Skeletal muscle tissue (tissue), 4 donors: Measurements from ENCODE around the gene SLC4A1. TPM values are rescaled to one million over a fixed set of nuclear protein-coding genes. Genes with fewer than 3 reads are reported as not detected.

Source experiments
- H3K27ac ChIP-seq: one replicate; pipeline ENCODE4 v1.7.0; 2013; ENCODE audit warnings: mild to moderate bottlenecking, low read depth, low read length, inconsistent platforms
- H3K27me3 ChIP-seq, 3 donors: one replicate each; pipeline ENCODE4 v1.7.0; 2013; ENCODE audit warnings: low read length in 3 of 3; ENCODE audit not compliant: control insufficient read depth in 3 of 3, insufficient read depth in 3 of 3
- H3K36me3 ChIP-seq, 3 donors: one replicate each; pipeline ENCODE4 v1.7.0; 2013; ENCODE audit warnings: low read length in 3 of 3; ENCODE audit not compliant: control insufficient read depth in 3 of 3, insufficient read depth in 3 of 3
- H3K4me1 ChIP-seq, 3 donors: one replicate each; pipeline ENCODE4 v1.7.0; 2013; ENCODE audit warnings: low read length in 3 of 3, mild to moderate bottlenecking in 3 of 3; ENCODE audit not compliant: control insufficient read depth in 3 of 3, insufficient read depth in 3 of 3
- H3K4me3 ChIP-seq, 3 donors: one replicate each; pipeline ENCODE4 v1.7.0; 2013; ENCODE audit warnings: low read length in 3 of 3
- H3K9ac ChIP-seq, 3 donors: one replicate each; pipeline ENCODE4 v1.7.0; 2013; ENCODE audit warnings: low read length in 3 of 3, mild to moderate bottlenecking in 3 of 3, moderate library complexity in 2 of 3, low read depth in 1 of 3
- H3K9me3 ChIP-seq, 3 donors: one replicate each; pipeline ENCODE4 v1.7.0; 2013; ENCODE audit warnings: low read length in 3 of 3; ENCODE audit not compliant: control insufficient read depth in 3 of 3
- total RNA-seq: library from RNA; depleted of rRNA; stranded (reverse); fragments of >200 nt; gene quantifications from one replicate; pipeline ENCODE4 v1.2.3, GENCODE V29; 2014
- donor health status: Osteomylitis.

SLC4A1 gene
- total RNA-seq, 1 donor from 2014 or later, result 47.0 TPM

DNA sequence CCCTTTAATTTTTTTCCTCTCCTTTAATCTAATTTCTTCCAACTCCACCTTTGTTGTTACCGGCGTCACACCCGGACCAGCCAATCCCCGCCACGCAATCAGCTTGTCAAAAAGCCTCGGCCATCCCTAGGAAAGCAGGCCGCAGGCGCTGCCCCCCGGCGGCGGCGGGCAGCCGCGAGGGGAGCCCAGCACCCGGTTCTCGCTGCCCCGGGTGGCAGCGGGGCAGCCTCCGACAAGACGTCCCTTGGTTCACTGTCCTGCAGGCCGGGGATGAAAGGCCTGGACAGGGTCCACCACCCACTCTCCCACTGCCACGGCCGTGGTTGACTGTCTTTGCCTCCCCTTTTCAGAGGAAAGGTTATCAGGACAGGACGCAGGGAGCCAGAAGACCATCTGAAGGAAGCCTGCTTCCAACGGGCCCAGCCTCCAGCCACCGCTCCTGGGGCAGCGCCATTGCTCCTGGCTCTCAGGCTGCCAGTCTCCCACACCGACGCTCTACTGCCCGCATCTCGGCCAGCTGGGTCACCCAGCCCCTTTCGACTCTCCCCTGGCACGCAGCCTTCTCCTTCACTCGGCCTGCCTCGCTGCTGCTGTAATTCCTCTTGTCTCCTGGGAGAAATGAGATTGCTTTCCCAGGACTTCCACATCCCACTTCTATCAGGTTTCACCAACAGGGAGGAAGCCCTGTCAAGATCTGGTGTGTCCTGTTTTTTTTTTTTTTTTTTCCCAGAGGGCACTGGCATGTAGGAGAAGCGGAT is 45.6 kb downstream of the SLC4A1 start:
- Histone ChIP-seq H3K36me3 (peaks cover 0 to 4% (median 2%) of the 10 kb centered on the region in 3 donors), H3K4me3 (peak overlapping the region; percentile 81 to 91 (median 89)), H3K4me1 (peaks cover 30 to 32% (median 31%) of the 10 kb centered on the region in 3 donors), H3K9ac (peak overlapping the region; percentile 85 to 96 (median 87)), H3K9me3 (no peaks in the 10 kb centered on the region), H3K27me3 (no peaks in the 10 kb centered on the region), H3K27ac (peak overlapping the region; percentile 87)

DNA sequence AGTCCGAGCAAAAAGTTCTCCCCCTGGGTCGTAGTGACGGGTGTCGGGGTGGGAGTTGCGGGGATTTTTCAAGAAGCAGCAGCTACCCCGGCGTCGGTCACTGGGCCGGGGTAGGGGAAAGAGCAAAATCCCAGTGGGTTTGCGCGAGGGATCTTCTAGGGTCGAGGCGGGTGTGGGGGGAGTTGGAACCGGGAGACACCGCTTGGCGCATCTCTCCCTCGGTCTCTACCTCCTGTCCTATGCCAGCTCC is 46.1 kb downstream of the SLC4A1 start:
- Histone ChIP-seq H3K27ac (peak overlapping the region; percentile 87), H3K4me1 (peaks cover 35 to 37% (median 36%) of the 10 kb centered on the region in 3 donors), H3K27me3 (no peaks in the 10 kb centered on the region)

DNA sequence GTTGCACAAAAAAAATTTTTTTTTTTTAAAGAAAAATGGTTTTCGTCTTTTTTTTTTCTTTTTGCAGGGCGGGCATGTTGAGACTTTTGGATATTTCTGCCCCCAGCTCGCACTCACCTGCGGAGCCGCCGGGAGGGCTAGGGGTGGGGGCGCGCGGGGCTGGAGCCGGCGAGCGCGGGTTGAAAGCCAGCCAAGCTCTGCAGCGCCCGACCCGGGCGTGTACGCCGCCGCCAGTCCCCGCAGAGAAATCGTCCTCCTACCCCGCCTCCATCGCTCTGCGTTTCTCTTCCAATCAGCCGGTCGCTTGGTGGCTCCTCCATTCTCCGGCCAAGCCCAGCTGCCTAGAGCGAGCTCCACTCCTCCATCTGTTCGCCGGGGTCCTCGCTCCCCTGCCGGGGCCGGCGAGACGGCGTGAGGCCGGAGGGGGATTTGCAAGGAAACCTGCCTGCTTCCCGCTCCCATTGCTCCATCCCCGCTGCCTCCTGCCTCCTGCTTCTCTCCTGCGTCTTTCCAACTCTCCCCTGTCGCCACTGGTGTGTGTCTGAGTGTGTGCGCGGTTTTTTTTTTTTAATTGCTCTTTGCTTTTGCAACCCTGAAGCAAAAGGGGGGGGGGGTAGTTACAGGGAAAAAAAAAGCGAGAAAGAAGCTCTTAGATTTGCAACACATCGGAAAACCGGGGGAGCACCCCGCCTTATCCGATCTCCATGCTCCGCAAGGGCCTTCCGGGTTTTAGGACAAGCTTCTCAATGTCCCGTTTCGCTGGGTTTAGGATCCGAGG is 46.7 kb downstream of the SLC4A1 start:
- Histone ChIP-seq H3K9ac (peak overlapping the region; percentile 85 to 96 (median 87)), H3K4me3 (peak overlapping the region; percentile 81 to 91 (median 89)), H3K4me1 (peaks cover 40 to 42% (median 41%) of the 10 kb centered on the region in 3 donors), H3K27me3 (no peaks in the 10 kb centered on the region), H3K9me3 (no peaks in the 10 kb centered on the region), H3K27ac (peak overlapping the region; percentile 87), H3K36me3 (peaks cover 9 to 12% (median 9%) of the 10 kb centered on the region in 3 donors)

More for the DNA sequence above, 46.1 kb downstream of the SLC4A1 start:
- Histone ChIP-seq H3K36me3 (peaks cover 4 to 7% (median 4%) of the 10 kb centered on the region in 3 donors), H3K9ac (peak overlapping the region; percentile 85 to 96 (median 87)), H3K9me3 (no peaks in the 10 kb centered on the region), H3K4me3 (peak overlapping the region; percentile 81 to 91 (median 89))

DNA sequence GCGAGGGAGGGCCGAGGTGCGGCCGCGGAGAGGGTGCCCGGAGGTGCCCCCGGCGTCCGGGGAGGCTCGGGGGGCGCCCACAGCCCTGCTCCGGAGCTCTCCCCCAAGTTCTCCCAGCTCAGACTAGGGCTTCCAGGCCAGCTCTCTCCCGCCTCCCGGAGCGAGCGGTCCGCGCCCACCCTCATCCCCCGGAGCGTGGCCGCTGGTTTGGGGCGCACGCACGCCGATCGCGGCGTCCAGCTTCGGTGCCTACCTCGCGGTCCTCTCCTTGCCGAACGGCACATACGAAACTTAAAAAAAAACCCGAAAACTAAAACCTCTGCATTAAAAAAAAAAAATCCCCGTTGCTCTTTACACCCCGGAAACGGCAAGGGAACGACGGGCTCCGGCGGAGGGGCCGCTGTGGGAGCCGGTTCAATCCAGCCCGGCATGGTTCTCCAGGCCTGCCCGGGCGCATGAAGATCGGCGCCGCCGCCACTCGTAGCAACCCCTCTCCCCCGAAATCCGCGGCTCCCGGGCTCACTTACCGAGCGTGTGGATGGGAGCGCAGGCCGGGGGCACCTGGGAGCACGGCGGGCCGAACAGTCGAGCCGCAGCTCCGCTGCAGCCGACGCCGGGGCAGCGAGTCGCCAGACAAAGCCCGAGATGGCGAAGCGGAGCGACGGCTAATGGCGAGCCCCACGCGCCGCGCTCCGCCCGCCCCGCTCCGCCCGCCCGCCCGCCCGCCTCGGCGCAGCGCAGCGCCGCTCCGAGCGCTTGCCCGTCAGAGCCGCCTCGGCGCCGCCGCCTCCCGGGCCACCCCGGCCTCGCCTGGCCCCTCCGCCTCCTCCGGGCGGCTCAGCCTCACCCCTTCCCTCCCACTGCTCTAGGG is 47.5 kb downstream of the SLC4A1 start:
- peaks cover 17 to 20% (median 18%) of the 10 kb centered on the region in 3 donors for H3K36me3 ChIP-seq
- peak overlapping the region; percentile 81 to 91 (median 89) for H3K4me3 ChIP-seq
- peak overlapping the region; percentile 87 to 96 (median 90) for H3K9ac ChIP-seq
- no peaks in the 10 kb centered on the region for H3K27me3 ChIP-seq
- H3K27ac ChIP-seq, result peak overlapping the region; percentile 87
- H3K9me3 ChIP-seq, result no peaks in the 10 kb centered on the region
- H3K4me1 ChIP-seq, result peaks cover 42 to 50% (median 44%) of the 10 kb centered on the region in 3 donors

DNA sequence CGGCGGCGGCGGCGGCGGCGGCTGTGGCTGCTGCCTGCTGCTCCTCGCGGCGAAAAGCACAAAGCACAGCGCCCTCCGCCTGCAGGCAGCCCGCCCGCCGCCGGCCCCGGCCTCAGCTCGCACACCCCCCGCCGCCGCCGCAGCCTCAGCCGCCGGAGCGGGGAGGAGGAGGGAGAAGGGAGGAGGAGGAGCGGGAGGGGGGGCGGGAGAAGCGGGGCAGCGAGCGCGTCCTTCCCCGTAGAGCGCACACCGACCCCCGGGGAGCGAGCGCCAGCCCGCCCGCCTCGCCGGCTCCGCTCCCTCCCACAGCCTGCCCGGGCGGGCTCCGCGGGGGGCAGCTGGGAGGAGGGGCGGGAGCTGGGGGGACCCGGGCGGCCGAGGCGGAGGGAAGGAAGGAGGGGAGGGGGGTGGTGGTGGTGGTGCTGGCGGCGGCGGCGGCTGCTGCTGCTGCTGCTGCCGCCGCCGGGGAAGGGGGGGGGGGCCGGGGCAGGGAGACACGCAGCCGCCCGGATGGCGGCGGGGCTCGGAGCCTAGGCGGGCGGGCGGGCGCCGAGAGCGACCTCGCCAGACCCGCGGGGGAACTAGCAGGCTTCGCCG is 48.2 kb downstream of the SLC4A1 start, which contains the start of gene UBTF:
TSS of gene UBTF (minus strand) at position 60 of the 597 bp plus-strand sequence. CDS start 1,446 bp downstream, outside the sequence.
- Histone ChIP-seq H3K9me3 (no peaks in the 10 kb centered on the region), H3K9ac (peak within 1 kb of the TSS; percentile 87 to 96 (median 90)), H3K4me3 (peak within 1 kb of the TSS; percentile 78 to 91 (median 89)), H3K36me3 (peaks cover 24 to 27% (median 25%) of the 10 kb centered on the region in 3 donors), H3K27ac (peak within 1 kb of the TSS; percentile 87), H3K4me1 (peaks cover 46 to 57% (median 47%) of the 10 kb centered on the region in 3 donors), H3K27me3 (no peaks in the 10 kb centered on the region)

DNA sequence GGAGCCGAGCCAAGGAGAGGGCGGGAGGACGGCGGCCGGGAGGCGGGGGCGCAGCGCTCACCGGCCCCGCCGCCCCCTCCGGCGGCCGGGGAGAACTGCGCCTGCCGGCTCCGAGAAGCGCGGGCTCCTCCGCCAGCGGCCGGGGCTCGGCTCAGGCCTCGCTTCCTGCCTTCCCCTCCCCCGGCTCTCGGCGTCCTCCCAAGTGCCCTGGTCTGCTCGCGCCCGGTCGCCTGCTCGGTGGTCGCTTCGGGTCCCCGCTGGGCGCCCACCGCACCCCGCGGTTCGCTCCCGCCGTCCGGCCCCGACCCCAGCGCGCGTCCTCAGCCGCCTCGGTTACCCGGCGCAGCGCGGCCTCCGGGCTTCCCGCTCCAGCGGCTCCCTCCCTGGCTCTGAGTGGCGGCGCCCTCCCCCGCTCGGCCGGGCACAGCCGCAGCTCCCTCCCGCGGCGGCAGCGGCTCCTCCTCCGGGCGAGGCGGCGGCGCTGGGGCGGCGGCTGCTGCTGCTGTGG is 48.8 kb downstream of the SLC4A1 start:
- H3K9ac ChIP-seq, result peak overlapping the region; percentile 68 to 93 (median 78)
- H3K4me1 ChIP-seq, result peaks cover 49 to 63% (median 51%) of the 10 kb centered on the region in 3 donors
- no peaks in the 10 kb centered on the region for H3K27me3 ChIP-seq
- H3K4me3 ChIP-seq, result peak overlapping the region; percentile 48 to 79 (median 76)
- H3K27ac ChIP-seq, result peak overlapping the region; percentile 83
- H3K9me3 ChIP-seq, result peaks cover 0 to 3% (median 0%) of the 10 kb centered on the region in 3 donors
- H3K36me3 ChIP-seq, result peaks cover 30 to 33% (median 30%) of the 10 kb centered on the region in 3 donors

DNA sequence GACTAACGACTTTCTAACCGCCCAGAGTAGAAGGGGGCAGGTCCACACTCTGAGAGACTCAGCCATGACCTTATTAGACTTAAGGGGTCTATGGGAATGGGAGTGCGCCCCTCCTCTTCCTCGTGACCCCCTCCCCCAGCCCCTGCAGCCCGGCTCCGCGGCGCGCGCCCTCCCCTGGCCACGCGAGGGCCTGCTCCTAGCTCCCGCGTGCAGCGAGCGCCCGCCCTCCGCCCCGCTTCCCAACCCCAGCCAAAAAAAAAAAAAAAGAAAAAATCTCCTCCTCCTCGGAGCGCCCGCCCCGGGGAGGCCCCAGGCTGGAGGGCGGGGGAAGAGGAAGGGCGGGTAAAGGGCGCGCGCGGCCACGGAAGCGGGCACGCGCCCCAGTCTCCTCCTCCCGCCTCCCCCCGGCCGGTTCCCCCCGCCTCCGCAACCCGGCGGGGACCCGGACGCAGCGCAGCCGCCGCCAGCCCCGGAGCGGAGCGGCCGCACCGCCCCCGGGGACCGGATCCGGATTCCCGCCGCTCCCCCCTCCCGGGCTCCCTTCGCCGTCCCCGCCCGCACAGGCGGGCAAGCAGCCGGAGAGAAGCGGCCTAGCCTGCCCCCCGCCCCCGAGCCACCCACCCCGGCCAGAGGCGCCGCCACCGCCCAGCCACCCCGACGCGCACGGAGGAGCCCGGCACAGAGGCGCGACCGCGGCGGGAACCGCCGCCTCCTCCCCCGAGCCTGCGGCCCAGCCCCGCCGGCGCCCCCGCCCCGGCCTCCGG is 49.4 kb downstream of the SLC4A1 start:
- Histone ChIP-seq H3K36me3 (peaks cover 35 to 39% (median 37%) of the 10 kb centered on the region in 3 donors), H3K9me3 (peaks cover 0 to 4% (median 0%) of the 10 kb centered on the region in 3 donors), H3K4me1 (peaks cover 49 to 65% (median 51%) of the 10 kb centered on the region in 3 donors), H3K27me3 (no peaks in the 10 kb centered on the region), H3K27ac (peak overlapping the region; percentile 83), H3K4me3 (peak overlapping the region; percentile 76 to 79 (median 76)), H3K9ac (peak overlapping the region; percentile 45 to 93 (median 70))

DNA sequence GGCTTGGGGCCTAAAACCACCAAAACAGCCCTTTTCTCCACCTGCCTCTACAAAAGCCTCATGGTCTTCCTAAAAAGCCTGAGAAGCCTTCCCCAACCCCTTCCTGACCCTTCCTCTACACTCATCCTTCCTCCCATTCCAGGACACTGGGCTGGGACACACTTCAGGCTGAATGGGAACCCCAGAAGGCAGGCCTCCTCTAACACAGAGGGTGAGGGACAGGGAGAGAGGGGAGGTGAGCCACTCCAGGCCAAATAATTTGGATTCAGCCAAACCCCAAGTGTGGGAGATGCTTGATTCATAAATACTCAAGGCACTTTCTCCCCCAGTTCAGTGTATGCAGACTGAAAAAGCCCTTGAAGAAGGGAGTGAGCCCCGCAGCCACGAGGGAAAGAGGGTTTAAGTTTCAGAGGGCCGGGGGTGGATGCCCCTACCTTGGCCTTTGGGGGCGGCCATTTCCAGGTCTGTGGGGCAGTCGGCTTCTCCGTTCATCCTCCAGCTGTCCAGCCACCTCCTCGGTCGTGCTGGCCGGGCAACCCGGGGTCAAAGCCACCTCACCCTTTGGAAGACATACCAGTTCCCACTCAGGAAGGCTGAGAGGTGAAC is 50.1 kb downstream of the SLC4A1 start:
- Histone ChIP-seq H3K27me3 (no peaks in the 10 kb centered on the region), H3K4me1 (peaks cover 49 to 65% (median 51%) of the 10 kb centered on the region in 3 donors), H3K9me3 (peaks cover 0 to 4% (median 0%) of the 10 kb centered on the region in 3 donors), H3K27ac (peak overlapping the region; percentile 83), H3K36me3 (peaks cover 35 to 41% (median 40%) of the 10 kb centered on the region in 3 donors), H3K4me3 (peak overlapping the region; percentile 65 to 76 (median 76)), H3K9ac (peak overlapping the region; percentile 45 to 81 (median 70))
